ENCODE results near the gene RNF166.

The RNF166 gene

GRCh38 chr16:88705801-88706228 lies 393 bp downstream of the RNF166 start:
- DNase-seq = no peak

- no peak for DNase-seq
Measured at GRCh38 chr16:88705076-88705684, 1.0 kb downstream of the RNF166 start.

- DNase-seq = no peak
Measured at GRCh38 chr16:88703486-88704309, 2.5 kb downstream of the RNF166 start.

GRCh38 chr16:88702371-88703210 lies 3.6 kb downstream of the RNF166 start:
- no peak for DNase-seq

- no peak for DNase-seq
Measured at GRCh38 chr16:88701581-88702370, 4.4 kb downstream of the RNF166 start.

GRCh38 chr16:88700636-88701482 lies 5.3 kb downstream of the RNF166 start:
- DNase-seq = peak; percentile 80

- no peak for DNase-seq
Measured at GRCh38 chr16:88700322-88700635, 5.9 kb downstream of the RNF166 start.

- DNase-seq = no peak
Measured at GRCh38 chr16:88699180-88699579, 7.0 kb downstream of the RNF166 start.

GRCh38 chr16:88698646-88699045 lies 7.6 kb downstream of the RNF166 start:
- DNase-seq = no peak

GRCh38 chr16:88697831-88698615 lies 8.2 kb downstream of the RNF166 start:
- no peak for DNase-seq

- no peak for DNase-seq
Measured at GRCh38 chr16:88697116-88697830, 8.9 kb downstream of the RNF166 start.

- DNase-seq = no peak
Measured at GRCh38 chr16:88696441-88696840, 9.8 kb downstream of the RNF166 start.

- no peak for DNase-seq
Measured at GRCh38 chr16:88695753-88696152, 10.5 kb downstream of the RNF166 start.

- DNase-seq = no peak
Measured at GRCh38 chr16:88695218-88695617, 11.0 kb downstream of the RNF166 start.

GRCh38 chr16:88694221-88695087 lies 11.8 kb downstream of the RNF166 start:
- DNase-seq = no peak

- no peak for DNase-seq
Measured at GRCh38 chr16:88693420-88694177, 12.6 kb downstream of the RNF166 start.

- no peak for DNase-seq
Measured at GRCh38 chr16:88692861-88693260, 13.3 kb downstream of the RNF166 start.

- no peak for DNase-seq
Measured at GRCh38 chr16:88691924-88692560, 14.2 kb downstream of the RNF166 start.

All from EL (cell line).